H1 (cell line): Measurements from ENCODE around the gene RELN. TPM values are rescaled to one million over a fixed set of nuclear protein-coding genes. Genes with fewer than 3 reads are reported as not detected.

Experiments
- CTCF ChIA-PET: fragments of 300-600 bp; sonication (Branson Sonifier 250); formaldehyde crosslinking; loops from one replicate; lab custom pipeline; 2021; ENCODE audit not compliant: partially characterized antibody; lab: Charles Lee
- POLR2A ChIA-PET: fragments of 300-600 bp; sonication (Branson Sonifier 250); formaldehyde crosslinking; loops from one replicate; lab custom pipeline; 2021; ENCODE audit warnings: inconsistent platforms; ENCODE audit not compliant: partially characterized antibody; lab: Charles Lee
- DNase-seq, 2 experiments: peaks; one replicate each; pipeline versions ENCODE4 v3.0.0 to v3.0.0-alpha.2; 2010 to 2022; ENCODE audit warnings: low spot score in 2 of 2, low read depth in 1 of 2, mixed read lengths in 1 of 2
- FAIRE-seq: peaks from 2 replicates; lab custom pipeline; 2011; peaks lifted over from hg19 to GRCh38; lab: Jason Lieb, UNC
- H2AFZ ChIP-seq: 2 replicates; pipeline ENCODE4 v1.8.1; 2012; ENCODE audit warnings: low read length, inconsistent platforms
- H2AK5ac ChIP-seq: 2 replicates; pipeline ENCODE4 v1.6.1; 2013; ENCODE audit warnings: low read depth, low read length
- H2BK120ac ChIP-seq: replicated peaks from 2 replicates; pipeline ENCODE3; 2013; ENCODE audit warnings: low read depth, low read length, inconsistent platforms
- H2BK12ac ChIP-seq: 2 replicates; pipeline ENCODE4 v1.6.1; 2013; ENCODE audit warnings: low read depth, low read length
- H2BK15ac ChIP-seq: 2 replicates; pipeline ENCODE4 v1.6.1; 2013; ENCODE audit warnings: low read length
- H2BK20ac ChIP-seq: 2 replicates; pipeline ENCODE4 v1.6.1; 2013; ENCODE audit warnings: low read length
- H2BK5ac ChIP-seq: 2 replicates; pipeline ENCODE4 v1.6.1; 2013; ENCODE audit warnings: low read depth, low read length
- H3K14ac ChIP-seq: 2 replicates; pipeline ENCODE4 v1.6.1; 2013; ENCODE audit warnings: inconsistent platforms; ENCODE audit not compliant: insufficient read length
- H3K18ac ChIP-seq: 2 replicates; pipeline ENCODE4 v1.6.1; 2013; ENCODE audit warnings: low read length; ENCODE audit errors: extremely low read depth
- H3K23ac ChIP-seq: 2 replicates; pipeline ENCODE4 v1.6.1; 2013; ENCODE audit warnings: inconsistent platforms; ENCODE audit not compliant: insufficient read length
- H3K23me2 ChIP-seq: 2 replicates; pipeline ENCODE4 v1.6.1; 2013; ENCODE audit warnings: low read depth, low read length
- H3K27ac ChIP-seq: 2 replicates; pipeline ENCODE4 v1.6.1; 2011; ENCODE audit warnings: low read depth, low read length, inconsistent platforms
- H3K27me3 ChIP-seq, 4 experiments: replicated peaks in 1 of 4; 1 replicate in 1 of 4; 2 replicates in 3 of 4; pipeline versions ENCODE4 v1.6.1 to v1.8.1; 2011 to 2013; ENCODE audit warnings: low read length in 3 of 4, mild to moderate bottlenecking in 3 of 4, inconsistent platforms in 2 of 4, mixed read lengths in 2 of 4, moderate library complexity in 1 of 4; ENCODE audit not compliant: control insufficient read depth in 3 of 4, insufficient read depth in 3 of 4; ENCODE audit errors: extremely low read depth in 1 of 4
- H3K36me3 ChIP-seq, 4 experiments: 2 replicates each; pipeline versions ENCODE4 v1.6.1 to v1.8.1; 2011 to 2013; ENCODE audit warnings: mild to moderate bottlenecking in 4 of 4, low read length in 3 of 4, moderate library complexity in 2 of 4, control low read depth in 1 of 4, inconsistent platforms in 1 of 4; ENCODE audit not compliant: insufficient read depth in 4 of 4, control insufficient read depth in 2 of 4
- H3K4ac ChIP-seq: replicated peaks from 2 replicates; pipeline ENCODE3; 2013; ENCODE audit warnings: low read length, low read depth, mixed read lengths, inconsistent platforms; ENCODE audit not compliant: insufficient read length
- H3K4me1 ChIP-seq, 4 experiments: replicated peaks in 1 of 4; 1 replicate in 1 of 4; 2 replicates in 3 of 4; pipeline versions ENCODE4 v1.6.1 to v1.8.1; 2011 to 2013; ENCODE audit warnings: low read length in 3 of 4, inconsistent platforms in 2 of 4, mixed read lengths in 1 of 4; ENCODE audit not compliant: insufficient read depth in 4 of 4, control insufficient read depth in 3 of 4
- H3K4me2 ChIP-seq, 2 experiments: 2 replicates each; pipeline versions ENCODE4 v1.6.1 to v1.8.1; 2011 to 2013; ENCODE audit warnings: low read depth in 2 of 2, low read length in 2 of 2, control low read depth in 1 of 2, inconsistent platforms in 1 of 2, mild to moderate bottlenecking in 1 of 2; ENCODE audit not compliant: insufficient read depth in 1 of 2
- H3K4me3 ChIP-seq, 4 experiments: fragments of 200-600, 300-600 bp in 1 of 4; sonication (generic), shearing (Covaris generic), sonication (Bioruptor Twin) in 1 of 4; 2 replicates each; pipeline versions ENCODE4 v1.5.1 to v1.8.1; 2011 to 2016; ENCODE audit warnings: low read length in 4 of 4, low read depth in 3 of 4, control low read depth in 2 of 4, inconsistent platforms in 2 of 4, mild to moderate bottlenecking in 2 of 4, mixed read lengths in 1 of 4, moderate library complexity in 1 of 4; ENCODE audit not compliant: insufficient read depth in 2 of 4; ENCODE audit errors: extremely low read depth in 1 of 4
- H3K56ac ChIP-seq: replicated peaks from 2 replicates; pipeline ENCODE3; 2013; ENCODE audit warnings: low read depth, mild to moderate bottlenecking, mixed read lengths, low read length, inconsistent platforms; ENCODE audit not compliant: insufficient read length
- H3K79me1 ChIP-seq: 2 replicates; pipeline ENCODE4 v1.6.1; 2013; ENCODE audit warnings: low read depth, low read length, control low read depth
- H3K79me2 ChIP-seq, 2 experiments: 2 replicates each; pipeline versions ENCODE4 v1.6.1 to v1.8.1; 2012 to 2013; ENCODE audit warnings: low read length in 2 of 2, mild to moderate bottlenecking in 2 of 2, inconsistent platforms in 1 of 2; ENCODE audit not compliant: insufficient read depth in 2 of 2, control insufficient read depth in 1 of 2
- H3K9ac ChIP-seq, 4 experiments: replicated peaks in 1 of 4; 1 replicate in 1 of 4; 2 replicates in 3 of 4; pipeline versions ENCODE4 v1.6.1 to v1.8.1; 2011 to 2013; ENCODE audit warnings: low read depth in 3 of 4, low read length in 3 of 4, control low read depth in 2 of 4, mild to moderate bottlenecking in 2 of 4, moderate library complexity in 2 of 4, inconsistent platforms in 1 of 4; ENCODE audit errors: extremely low read depth in 1 of 4
- H3K9me3 ChIP-seq, 2 experiments: 2 replicates each; pipeline versions ENCODE4 v1.6.1 to v1.8.1; 2012 to 2013; ENCODE audit warnings: mild to moderate bottlenecking in 2 of 2, moderate library complexity in 2 of 2, control low read depth in 1 of 2, inconsistent platforms in 1 of 2, low read depth in 1 of 2, low read length in 1 of 2, mixed read lengths in 1 of 2; ENCODE audit not compliant: insufficient read depth in 2 of 2
- H4K20me1 ChIP-seq, 2 experiments: replicated peaks in 1 of 2; 2 replicates each; pipeline versions ENCODE3 to v1.8.1; 2011 to 2013; ENCODE audit warnings: inconsistent platforms in 2 of 2, low read length in 2 of 2, mild to moderate bottlenecking in 1 of 2; ENCODE audit not compliant: insufficient read depth in 2 of 2, control insufficient read depth in 1 of 2
- H4K5ac ChIP-seq: 2 replicates; pipeline ENCODE4 v1.6.1; 2013; ENCODE audit warnings: low read length, low read depth, mixed read lengths, inconsistent platforms; ENCODE audit not compliant: insufficient read length
- H4K8ac ChIP-seq: 2 replicates; pipeline ENCODE4 v1.8.0; 2013; ENCODE audit warnings: mild to moderate bottlenecking, moderate library complexity, low read length, inconsistent platforms; ENCODE audit not compliant: insufficient read depth; ENCODE audit errors: extremely low read depth
- H4K91ac ChIP-seq: replicated peaks from 2 replicates; pipeline ENCODE3; 2013; ENCODE audit warnings: low read length, mixed read lengths, inconsistent platforms; ENCODE audit not compliant: insufficient read length
- EGR1 ChIP-seq: IDR thresholded peaks from 2 replicates; pipeline ENCODE4 v1.6.1; 2011; ENCODE audit warnings: low read depth, low read length, borderline replicate concordance
- RNF2 ChIP-seq: fragments of 200-900, 300-1000 bp; sonication (generic); IDR thresholded peaks from 2 replicates; pipeline ENCODE4 v1.7.1; 2016; ENCODE audit warnings: borderline replicate concordance, low read depth, mild to moderate bottlenecking, antibody characterized with exemption, low read length; ENCODE audit not compliant: poor library complexity, severe bottlenecking; ENCODE audit errors: missing control alignments
- ZNF274 ChIP-seq: IDR thresholded peaks from 2 replicates; pipeline ENCODE4 v1.7.0; 2012; ENCODE audit warnings: low read length, borderline replicate concordance; ENCODE audit errors: extremely low read depth
- WGBS, 2 experiments: shearing (Covaris generic) in 1 of 2; methylation state at CpG; one replicate each; pipeline versions ENCODE4 v1.1.6 to v1.1.7; 2013 to 2015; ENCODE audit warnings: low lambda C conversion rate in 2 of 2, mixed read lengths in 2 of 2, inconsistent platforms in 1 of 2, low coverage in 1 of 2, missing lambda C conversion rate in 1 of 2; ENCODE audit not compliant: insufficient replicate concordance in 2 of 2, insufficient coverage in 1 of 2, insufficient read length in 1 of 2; ENCODE audit errors: extremely low coverage in 1 of 2, missing lambda C conversion rate in 1 of 2; 5-methylcytosine and 5-hydroxymethylcytosine counted together
- polyA plus RNA-seq, 7 experiments: library from polyadenylated mRNA; depleted of rRNA in 3 of 7; stranded (reverse) in 5 of 7; unstranded in 2 of 7; fragments of >200 nt in 5 of 7; fragments of 200-250 nt in 2 of 7; gene quantifications; 1 replicate in 5 of 7; 2 replicates in 1 of 7; 4 replicates in 1 of 7; pipeline versions ENCODE4 v1.2.1 to v1.2.3, GENCODE V29; 2011 to 2013; ENCODE audit warnings: missing spikeins in 2 of 7, mixed read lengths in 2 of 7
- total RNA-seq: library from RNA; stranded (reverse); fragmentation: NEBNext Ultra II Directional; extraction: Animal tissue kit (Norgen Biotek cat#: 25700); gene quantifications from 2 replicates; pipeline ENCODE4 v1.2.1, GENCODE V29; 2021
- TF ChIP-seq, protein P1 (sequence below): IDR thresholded peaks from 2 replicates; pipeline ENCODE4 v1.6.1; 2011; ENCODE audit warnings: low read depth, mild to moderate bottlenecking, low read length; ENCODE audit not compliant: insufficient read depth

RELN gene
- total and polyA plus RNA-seq, 2 of the 8 experiments (the other 6 are each of a cell fraction or from before 2014, with no cell fraction given), result 0.03 to 0.07 TPM

DNA sequence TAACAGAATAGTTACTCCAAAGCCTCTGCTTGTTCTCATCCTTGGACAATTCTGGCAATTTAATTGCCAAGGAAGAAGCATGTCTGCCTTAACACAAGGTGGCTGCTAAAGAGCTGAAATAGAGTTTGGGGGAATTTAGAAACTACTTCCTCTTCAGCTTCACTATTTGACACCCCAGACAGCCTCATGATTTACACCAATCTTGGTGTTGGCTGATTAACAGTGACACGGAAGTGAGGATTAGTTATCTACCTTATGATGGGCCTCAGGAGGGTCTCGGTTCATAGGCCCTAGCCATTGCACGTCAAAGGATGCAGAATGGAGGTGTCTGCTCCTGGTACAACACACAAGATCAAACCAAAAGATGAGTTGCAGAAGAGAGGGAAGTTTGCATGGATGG is 102.4 kb downstream of the RELN start:
- no peak overlapping the region for H4K91ac ChIP-seq
- TF ChIP-seq RNF2 (no peak), ZNF274 (no peak), EGR1 (no peak)
- TF ChIP-seq, protein P1, sequence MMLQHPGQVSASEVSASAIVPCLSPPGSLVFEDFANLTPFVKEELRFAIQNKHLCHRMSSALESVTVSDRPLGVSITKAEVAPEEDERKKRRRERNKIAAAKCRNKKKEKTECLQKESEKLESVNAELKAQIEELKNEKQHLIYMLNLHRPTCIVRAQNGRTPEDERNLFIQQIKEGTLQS, result no peak
- no peak overlapping the region for H2AFZ ChIP-seq
- no peaks in the 10 kb centered on the region for H4K20me1 ChIP-seq
- H3K4me2 ChIP-seq, result no peak overlapping the region
- no peak overlapping the region for H2BK120ac ChIP-seq
- H3K23ac ChIP-seq, result no peak overlapping the region
- H2BK5ac ChIP-seq, result no peak overlapping the region
- H3K9me3 ChIP-seq, result no peaks in the 10 kb centered on the region
- ChIA-PET POLR2A (no interaction called here), CTCF (no interaction called here)
- H2BK15ac ChIP-seq, result no peak overlapping the region
- no peak overlapping the region for H3K27ac ChIP-seq
- no peak overlapping the region for H2AK5ac ChIP-seq
- no peak overlapping the region for H4K8ac ChIP-seq
- no peak overlapping the region for H3K56ac ChIP-seq
- no peaks in the 10 kb centered on the region for H3K4me1 ChIP-seq
- no peaks in the 10 kb centered on the region for H3K79me1 ChIP-seq
- FAIRE-seq (no peak), DNase-seq (no peak)
- 88% methylated on average over 3 of the region's 3 CpGs; no CpG with 5 or more reads in 1 of the 2 experiments for WGBS, 2 experiments
- H3K79me2 ChIP-seq, result no peaks in the 10 kb centered on the region
- H2BK12ac ChIP-seq, result no peak overlapping the region
- no peak overlapping the region for H3K18ac ChIP-seq
- no peaks in the 10 kb centered on the region for H3K36me3 ChIP-seq
- H3K9ac ChIP-seq, result no peak overlapping the region
- H3K14ac ChIP-seq, result no peak overlapping the region
- no peak overlapping the region for H3K4me3 ChIP-seq
- H4K5ac ChIP-seq, result no peak overlapping the region
- H3K4ac ChIP-seq, result no peak overlapping the region
- H3K27me3 ChIP-seq, result no peaks in the 10 kb centered on the region
- no peaks in the 10 kb centered on the region for H3K23me2 ChIP-seq
- H2BK20ac ChIP-seq, result no peak overlapping the region
